K562 (cell line): ENCODE measurements around the gene PTOV1. TPM values are rescaled to one million over a fixed set of nuclear protein-coding genes. Genes with fewer than 3 reads are reported as not detected.

Source experiments
- ARID2 ChIP-seq: fragments of 450-650 bp; IDR thresholded peaks from 2 replicates; pipeline ENCODE4 v1.6.1; 2017; ENCODE audit warnings: antibody characterized with exemption, mild to moderate bottlenecking
- ATF4 ChIP-seq: fragments of 450-650 bp; formaldehyde crosslinking; IDR thresholded peaks from 2 replicates; pipeline ENCODE4 v1.4.0; 2022; ENCODE audit warnings: mild to moderate bottlenecking, moderate library complexity
- BCOR ChIP-seq: fragments of 450-650 bp; IDR thresholded peaks from 2 replicates; pipeline ENCODE4 v1.6.1; 2016
- CEBPB ChIP-seq: fragments of 450-650 bp; IDR thresholded peaks from 2 replicates; pipeline ENCODE4 v1.6.1; 2016; ENCODE audit warnings: missing genetic modification characterization, missing compliant biosample characterization
- CHD4 ChIP-seq: fragments of 200-600 bp; sonication (generic); IDR thresholded peaks from 3 replicates; pipeline ENCODE4 v1.6.1; 2012; ENCODE audit warnings: low read depth, mild to moderate bottlenecking, mixed read lengths, low read length, inconsistent platforms; ENCODE audit not compliant: insufficient read depth, insufficient replicate concordance, poor library complexity, severe bottlenecking
- ESRRA ChIP-seq: fragments of 450-650 bp; IDR thresholded peaks from 2 replicates; pipeline ENCODE4 v1.6.1; 2014; ENCODE audit warnings: low read depth, mild to moderate bottlenecking, moderate library complexity, borderline replicate concordance
- FIP1L1 ChIP-seq: fragments of 200-400 bp; formaldehyde crosslinking; IDR thresholded peaks from 2 replicates; pipeline ENCODE4 v1.6.1; 2018; ENCODE audit warnings: mild to moderate bottlenecking, low read depth, low read length; ENCODE audit not compliant: poor library complexity, severe bottlenecking
- FOXK1 ChIP-seq: sonication (generic); formaldehyde crosslinking; IDR thresholded peaks from 2 replicates; pipeline ENCODE4 v1.8.0; 2022; ENCODE audit warnings: missing genetic modification reagents, mild to moderate bottlenecking, borderline replicate concordance
- KDM1A ChIP-seq, 2 experiments: fragments of 450-650 bp; IDR thresholded peaks; 2 replicates each; pipeline ENCODE4 v1.6.1; 2016; ENCODE audit warnings: mild to moderate bottlenecking in 2 of 2
- MYC ChIP-seq, 2 experiments: fragments of 250-450 bp in 1 of 2; sonication (Bioruptor Pico) in 1 of 2; IDR thresholded peaks; 2 replicates each; pipeline versions ENCODE4 v1.5.1 to v1.6.1; 2012 to 2021; ENCODE audit warnings: low read depth in 2 of 2, borderline replicate concordance in 1 of 2, improper control_type of control experiment in 1 of 2, low read length in 1 of 2, mild to moderate bottlenecking in 1 of 2, moderate library complexity in 1 of 2
- MYNN ChIP-seq, 2 experiments: sonication (generic); formaldehyde crosslinking in 1 of 2; IDR thresholded peaks; 2 replicates each; pipeline versions ENCODE4 v1.5.0 to v1.6.1; 2016 to 2020; ENCODE audit warnings: antibody characterized with exemption in 1 of 2, missing genetic modification reagents in 1 of 2
- NFIX ChIP-seq: fragments of 250-450 bp; sonication (Bioruptor Pico); IDR thresholded peaks from 2 replicates; pipeline ENCODE4 v1.4.0; 2020; ENCODE audit warnings: low read depth, mild to moderate bottlenecking, moderate library complexity
- PML ChIP-seq: IDR thresholded peaks from 2 replicates; pipeline ENCODE4 v1.6.1; 2012; ENCODE audit warnings: low read length, inconsistent platforms
- POU5F1 ChIP-seq: fragments of 150-350 bp; IDR thresholded peaks from 2 replicates; pipeline ENCODE4 v1.6.1; 2014; ENCODE audit warnings: borderline replicate concordance, low read length, low read depth, mild to moderate bottlenecking; ENCODE audit not compliant: partially characterized antibody
- SETDB1 ChIP-seq: IDR thresholded peaks from one replicate; pipeline ENCODE4 v1.6.1; 2012; ENCODE audit warnings: low read length, control low read depth, inconsistent platforms
- SMARCA4 ChIP-seq: fragments of 450-650 bp; IDR thresholded peaks from 2 replicates; pipeline ENCODE4 v1.6.1; 2016
- SRF ChIP-seq, 2 experiments: fragments of 250-450, 450-650 bp in 1 of 2; sonication (Bioruptor Pico) in 1 of 2; sonication (generic) in 1 of 2; formaldehyde crosslinking; IDR thresholded peaks; 2 replicates each; pipeline versions ENCODE4 v1.5.0 to v1.5.1; 2020 to 2022; ENCODE audit warnings: mild to moderate bottlenecking in 1 of 2, missing genetic modification reagents in 1 of 2
- TCFL5 ChIP-seq: fragments of 250-450 bp; sonication (Bioruptor Pico); conservative IDR thresholded peaks from 2 replicates; pipeline ENCODE4 v1.6.1; 2021; ENCODE audit warnings: mild to moderate bottlenecking, moderate library complexity, matching md5 sums
- ZNF140 ChIP-seq: fragments of 250-450 bp; sonication (Bioruptor Pico); IDR thresholded peaks from 2 replicates; pipeline ENCODE4 v1.8.0; 2021; ENCODE audit warnings: moderate library complexity, mild to moderate bottlenecking, inconsistent platforms
- ZNF274 ChIP-seq: IDR thresholded peaks from 2 replicates; pipeline ENCODE4 v1.6.1; 2011; ENCODE audit warnings: low read depth, mild to moderate bottlenecking, low read length, moderate library complexity, borderline replicate concordance
- ZNF41 ChIP-seq: fragments of 250-450 bp; sonication (Bioruptor Pico); conservative IDR thresholded peaks from 2 replicates; pipeline ENCODE4 v1.4.0; 2020; ENCODE audit warnings: mild to moderate bottlenecking
- ZNF445 ChIP-seq: fragments of 250-450 bp; sonication (Bioruptor Pico); IDR thresholded peaks from 2 replicates; pipeline ENCODE4 v1.4.0; 2020; ENCODE audit warnings: low read depth, mild to moderate bottlenecking, moderate library complexity
- ZNF507 ChIP-seq: conservative IDR thresholded peaks from 2 replicates; pipeline ENCODE4 v1.6.1; 2017; ENCODE audit warnings: missing genetic modification characterization, missing compliant biosample characterization
- ZNF511 ChIP-seq: sonication (generic); formaldehyde crosslinking; IDR thresholded peaks from 2 replicates; pipeline ENCODE4 v1.8.0; 2022; ENCODE audit warnings: mild to moderate bottlenecking, missing genetic modification reagents
- ZNF699 ChIP-seq: fragments of 250-450 bp; sonication (Bioruptor Pico); IDR thresholded peaks from 2 replicates; pipeline ENCODE4 v1.8.0; 2021; ENCODE audit warnings: mild to moderate bottlenecking, moderate library complexity; ENCODE audit not compliant: insufficient replicate concordance
- ZNF717 ChIP-seq: fragments of 250-450 bp; sonication (Bioruptor Pico); IDR thresholded peaks from 2 replicates; pipeline ENCODE4 v1.5.0; 2021
- ZNF79 ChIP-seq: fragments of 250-450 bp; sonication (Bioruptor Pico); IDR thresholded peaks from 2 replicates; pipeline ENCODE4 v1.4.0; 2020; ENCODE audit warnings: low read depth, mild to moderate bottlenecking, moderate library complexity
- ZZZ3 ChIP-seq: fragments of 450-650 bp; IDR thresholded peaks from 2 replicates; pipeline ENCODE4 v1.6.1; 2016; ENCODE audit warnings: antibody characterized with exemption, mild to moderate bottlenecking, moderate library complexity
- polyA plus RNA-seq, 8 experiments: library from polyadenylated mRNA; depleted of rRNA in 4 of 8; stranded (reverse) in 5 of 8; unstranded in 3 of 8; fragments of >200 nt; fragmentation: Nextera tagmentation in 2 of 8; fragmentation: Illumina TruSeq in 1 of 8; extraction: Ambion mirVana in 2 of 8; extraction: Trizol in 1 of 8; gene quantifications; 2 replicates each; pipeline versions ENCODE4 v1.2.1 to v1.2.3, GENCODE V29; 2011 to 2014; ENCODE audit warnings: inconsistent platforms in 1 of 8, missing spikeins in 1 of 8
- total RNA-seq, 7 experiments: library from RNA; depleted of rRNA in 6 of 7; stranded (reverse); fragments of >200 nt in 6 of 7; fragmentation: Illumina TruSeq in 2 of 7; extraction: Trizol in 2 of 7; gene quantifications; 2 replicates each; pipeline versions ENCODE4 v1.2.1 to v1.2.3, GENCODE V29; 2011 to 2021; ENCODE audit warnings: low replicate concordance in 1 of 7
- TF ChIP-seq, protein P1 (sequence below): fragments of 250-450 bp; sonication (Bioruptor Pico); IDR thresholded peaks from 2 replicates; pipeline ENCODE4 v1.9.0; 2021; ENCODE audit warnings: mild to moderate bottlenecking

PTOV1 gene
- total and polyA plus RNA-seq, 9 of the 15 experiments (the other 6 are each of a cell fraction or from before 2014, with no cell fraction given), result 4.9 to 169 (median 43.5) TPM

DNA sequence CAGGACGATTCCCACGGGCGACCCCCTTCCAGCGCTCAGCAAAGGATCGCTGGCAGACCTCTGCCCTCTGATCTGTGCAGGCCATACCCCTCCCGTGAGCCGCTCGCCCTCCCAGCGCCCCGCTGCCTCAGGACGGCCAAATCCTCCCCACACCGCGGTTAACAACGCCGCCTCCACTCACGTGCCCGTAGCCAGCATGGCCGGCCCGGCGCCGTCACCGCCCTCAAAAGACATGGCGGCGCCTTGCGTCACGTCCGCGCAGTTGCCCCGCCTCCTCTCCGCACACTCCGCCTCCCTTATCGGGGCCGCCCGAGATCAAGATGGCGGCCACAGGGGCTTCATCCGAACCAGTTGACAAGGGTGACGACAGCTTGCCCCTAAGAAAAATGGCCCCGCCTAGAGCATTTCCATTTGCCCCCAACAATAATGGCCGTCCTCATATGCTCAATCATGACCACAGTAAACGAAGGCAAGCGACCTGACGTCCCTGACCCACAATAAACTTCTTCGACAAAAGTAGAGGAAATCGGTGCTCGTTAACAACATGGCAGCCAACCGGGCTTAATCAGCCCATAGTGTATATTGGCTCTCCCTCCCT, 25.6 kb downstream of the PTOV1 start (continued):
- no peak for TF ChIP-seq ARID2
- TF ChIP-seq FIP1L1, result peak; percentile 13
- TF ChIP-seq ESRRA, result no peak
- TF ChIP-seq ZNF41, result no peak
- no peak for TF ChIP-seq POU5F1
- TF ChIP-seq, protein P1, sequence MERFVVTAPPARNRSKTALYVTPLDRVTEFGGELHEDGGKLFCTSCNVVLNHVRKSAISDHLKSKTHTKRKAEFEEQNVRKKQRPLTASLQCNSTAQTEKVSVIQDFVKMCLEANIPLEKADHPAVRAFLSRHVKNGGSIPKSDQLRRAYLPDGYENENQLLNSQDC (CRISPR knock-in tag), result no peak
- no peak for TF ChIP-seq PML
- TF ChIP-seq KDM1A (IDR thresholded peaks at IDR 0.05), result no peak
- TF ChIP-seq MYC (IDR thresholded peaks at IDR 0.05; ENCODE audit: low read depth, low read length), result peak; percentile 59; the same call in 1 of the 2 replicates
- TF ChIP-seq MYC (CRISPR knock-in tag; IDR thresholded peaks at IDR 0.05; ENCODE audit: borderline replicate concordance, low read depth), result peak; percentile 54; the same call in 1 of the 2 replicates
- no peak for TF ChIP-seq ZNF445 (CRISPR knock-in tag)
- TF ChIP-seq ZNF507 (tag), result no peak
- TF ChIP-seq ZNF511 (CRISPR knock-in tag), result no peak
- TF ChIP-seq ZNF699 (CRISPR knock-in tag), result no peak
- TF ChIP-seq TCFL5 (CRISPR knock-in tag), result 0 out of 2 replicates have a peak, but pooled peaks have one; percentile 39
- no peak for TF ChIP-seq ZNF274
- TF ChIP-seq ZNF140, result no peak
- no peak for TF ChIP-seq BCOR
- peak; percentile 82 for TF ChIP-seq CEBPB (tag)
- TF ChIP-seq ZZZ3, result no peak
- TF ChIP-seq CHD4, result no peak
- no peak; the same call in 1 of the 2 replicates for TF ChIP-seq ATF4 (CRISPR knock-in tag)
- TF ChIP-seq MYNN (IDR thresholded peaks at IDR 0.05), result 0 out of 2 replicates have a peak, but pooled peaks have one; percentile 33
- no peak for TF ChIP-seq MYNN (CRISPR knock-in tag; IDR thresholded peaks at IDR 0.05)
- TF ChIP-seq FOXK1, result no peak
- TF ChIP-seq SMARCA4, result no peak
- peak in 1 of 2 experiments; percentile 70; a peak in 1 of 4 replicates for TF ChIP-seq SRF (CRISPR knock-in tag; IDR thresholded peaks at IDR 0.05)
- TF ChIP-seq ZNF79 (CRISPR knock-in tag), result no peak
- no peak for TF ChIP-seq SETDB1
- TF ChIP-seq ZNF717 (CRISPR knock-in tag), result no peak
- no peak; the same call in 1 of the 2 replicates for TF ChIP-seq NFIX (CRISPR knock-in tag)
